Skeletal muscle tissue (tissue), 4 donors: ENCODE results near the gene SDHB. TPM values are rescaled to one million over a fixed set of nuclear protein-coding genes. Genes with fewer than 3 reads are reported as not detected.

Source experiments
- H3K27ac ChIP-seq: one replicate; pipeline ENCODE4 v1.7.0; 2013; ENCODE audit warnings: mild to moderate bottlenecking, low read depth, low read length, inconsistent platforms
- H3K27me3 ChIP-seq, 3 donors: one replicate each; pipeline ENCODE4 v1.7.0; 2013; ENCODE audit warnings: low read length in 3 of 3; ENCODE audit not compliant: control insufficient read depth in 3 of 3, insufficient read depth in 3 of 3
- H3K36me3 ChIP-seq, 3 donors: one replicate each; pipeline ENCODE4 v1.7.0; 2013; ENCODE audit warnings: low read length in 3 of 3; ENCODE audit not compliant: control insufficient read depth in 3 of 3, insufficient read depth in 3 of 3
- H3K4me1 ChIP-seq, 3 donors: one replicate each; pipeline ENCODE4 v1.7.0; 2013; ENCODE audit warnings: low read length in 3 of 3, mild to moderate bottlenecking in 3 of 3; ENCODE audit not compliant: control insufficient read depth in 3 of 3, insufficient read depth in 3 of 3
- H3K4me3 ChIP-seq, 3 donors: one replicate each; pipeline ENCODE4 v1.7.0; 2013; ENCODE audit warnings: low read length in 3 of 3
- H3K9ac ChIP-seq, 3 donors: one replicate each; pipeline ENCODE4 v1.7.0; 2013; ENCODE audit warnings: low read length in 3 of 3, mild to moderate bottlenecking in 3 of 3, moderate library complexity in 2 of 3, low read depth in 1 of 3
- H3K9me3 ChIP-seq, 3 donors: one replicate each; pipeline ENCODE4 v1.7.0; 2013; ENCODE audit warnings: low read length in 3 of 3; ENCODE audit not compliant: control insufficient read depth in 3 of 3
- total RNA-seq: library from RNA; depleted of rRNA; stranded (reverse); fragments of >200 nt; gene quantifications from one replicate; pipeline ENCODE4 v1.2.3, GENCODE V29; 2014
- donor health status: Osteomylitis.

The SDHB gene
- total RNA-seq, 1 donor from 2014 or later = 163 TPM

DNA sequence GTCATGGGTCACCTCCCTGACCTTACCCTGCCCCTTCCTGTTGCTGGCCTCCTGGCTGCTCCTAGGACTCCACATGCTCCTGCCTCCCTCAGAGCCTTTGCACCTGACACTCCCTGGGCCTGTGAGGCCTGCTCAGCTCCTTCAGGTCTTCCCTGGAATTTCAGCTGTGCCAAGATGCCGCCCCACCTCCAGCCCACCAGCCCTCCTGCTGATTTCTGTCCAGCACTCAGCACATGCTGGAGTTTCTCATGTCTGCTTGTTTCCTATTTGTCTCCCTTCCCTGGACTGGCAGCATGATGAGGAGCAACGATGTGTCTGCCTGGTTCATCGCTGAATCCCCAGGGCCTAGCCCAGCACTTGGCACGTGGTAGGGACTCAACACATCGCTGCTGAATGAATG is 76.5 kb downstream of the SDHB start:
- Histone ChIP-seq H3K4me3 (no peak overlapping the region), H3K9me3 (no peaks in the 10 kb centered on the region), H3K27ac (no peak overlapping the region), H3K4me1 (peaks cover 0 to 3% (median 2%) of the 10 kb centered on the region in 3 donors), H3K36me3 (no peaks in the 10 kb centered on the region), H3K27me3 (peaks cover 5 to 16% (median 9%) of the 10 kb centered on the region in 3 donors), H3K9ac (no peak overlapping the region)

DNA sequence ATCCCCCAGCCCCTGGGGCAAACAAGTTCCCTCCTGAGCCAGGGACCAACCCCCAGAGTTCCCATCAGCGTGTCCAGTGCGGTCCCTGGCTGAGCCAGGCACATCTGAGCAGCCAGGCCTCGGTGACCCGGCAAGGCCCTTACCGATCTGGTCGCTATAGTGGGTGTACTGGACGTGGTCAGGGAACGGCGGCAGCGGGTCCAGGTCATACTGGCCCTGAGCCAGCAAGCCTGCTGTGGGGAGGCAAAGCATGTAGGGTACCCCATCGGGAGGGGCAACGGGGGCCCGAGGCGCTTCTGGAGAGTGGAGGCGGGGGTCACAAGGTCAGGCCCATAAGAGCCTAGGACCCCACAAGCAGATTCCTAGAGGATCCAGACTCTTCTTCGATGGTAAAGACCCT is 76.9 kb downstream of the SDHB start:
- Histone ChIP-seq H3K9me3 (no peaks in the 10 kb centered on the region), H3K4me1 (peaks cover 0 to 3% (median 2%) of the 10 kb centered on the region in 3 donors), H3K27ac (no peak overlapping the region), H3K4me3 (no peak overlapping the region), H3K27me3 (peaks cover 5 to 16% (median 9%) of the 10 kb centered on the region in 3 donors), H3K36me3 (no peaks in the 10 kb centered on the region), H3K9ac (no peak overlapping the region)

DNA sequence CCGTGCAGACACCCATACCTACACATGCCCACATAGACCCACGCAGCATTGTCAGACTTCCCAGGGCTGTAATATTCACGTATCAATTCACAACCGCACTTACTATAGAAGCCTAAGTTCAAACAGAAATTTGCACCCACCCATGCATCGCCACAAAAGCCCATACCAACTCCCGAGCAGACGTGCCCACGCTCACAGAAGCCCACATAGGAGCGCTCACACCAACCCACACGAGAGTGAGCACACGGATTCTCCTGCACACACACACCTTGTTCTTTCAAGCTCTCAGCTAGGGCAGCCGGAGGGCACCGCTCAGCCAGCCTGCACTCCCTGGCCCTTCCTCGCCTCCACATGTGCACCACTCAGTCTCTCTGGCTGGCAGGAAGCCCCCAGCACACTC is 78.0 kb downstream of the SDHB start:
- H3K4me3 ChIP-seq = no peak overlapping the region
- H3K27ac ChIP-seq = no peak overlapping the region
- no peaks in the 10 kb centered on the region for H3K9me3 ChIP-seq
- H3K36me3 ChIP-seq = peaks cover 2 to 6% (median 3%) of the 10 kb centered on the region in 3 donors
- H3K4me1 ChIP-seq = peaks cover 0 to 2% (median 2%) of the 10 kb centered on the region in 3 donors
- H3K27me3 ChIP-seq = peaks cover 2 to 7% (median 4%) of the 10 kb centered on the region in 3 donors
- no peak overlapping the region for H3K9ac ChIP-seq

- Histone ChIP-seq H3K4me3 (no peak overlapping the region), H3K27me3 (peaks cover 0 to 5% (median 0%) of the 10 kb centered on the region in 3 donors), H3K36me3 (peaks cover 3 to 9% (median 4%) of the 10 kb centered on the region in 3 donors), H3K9me3 (no peaks in the 10 kb centered on the region), H3K4me1 (peaks cover 0 to 2% (median 0%) of the 10 kb centered on the region in 3 donors), H3K9ac (no peak overlapping the region), H3K27ac (no peak overlapping the region)
Measured at GRCh38 chr1:16975211-16975610, 78.6 kb downstream of the SDHB start.

DNA sequence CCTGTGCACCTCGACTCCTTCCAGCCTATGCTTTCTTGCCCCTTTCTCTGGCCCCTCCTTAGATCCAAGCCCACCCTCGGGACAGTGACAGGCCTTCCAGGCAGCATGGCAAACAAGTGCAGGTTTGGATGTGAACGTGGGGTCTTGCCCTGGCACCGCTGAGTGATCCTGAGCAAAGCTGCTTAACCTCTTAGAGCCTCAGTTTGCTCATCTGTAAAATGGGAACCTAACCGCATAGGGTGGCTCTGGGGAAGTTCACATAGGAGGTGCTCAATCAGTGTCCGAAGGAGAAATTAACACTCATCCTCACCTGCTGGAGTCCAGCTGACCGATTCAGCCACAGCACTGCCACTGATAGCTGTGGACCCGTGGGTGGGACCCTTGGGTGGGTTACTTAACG is 80.6 kb downstream of the SDHB start:
- Histone ChIP-seq H3K9me3 (no peaks in the 10 kb centered on the region), H3K36me3 (peaks cover 9 to 12% (median 10%) of the 10 kb centered on the region in 3 donors), H3K9ac (no peak overlapping the region), H3K27me3 (no peaks in the 10 kb centered on the region), H3K4me3 (no peak overlapping the region), H3K4me1 (no peaks in the 10 kb centered on the region), H3K27ac (no peak overlapping the region)

- Histone ChIP-seq H3K4me1 (no peaks in the 10 kb centered on the region), H3K27ac (no peak overlapping the region), H3K27me3 (no peaks in the 10 kb centered on the region), H3K9me3 (no peaks in the 10 kb centered on the region), H3K4me3 (no peak overlapping the region), H3K36me3 (peaks cover 9 to 14% (median 12%) of the 10 kb centered on the region in 3 donors), H3K9ac (peak overlapping the region in 1 of 3 donors; percentile 3)
Measured at GRCh38 chr1:16972189-16972895, 81.5 kb downstream of the SDHB start.

DNA sequence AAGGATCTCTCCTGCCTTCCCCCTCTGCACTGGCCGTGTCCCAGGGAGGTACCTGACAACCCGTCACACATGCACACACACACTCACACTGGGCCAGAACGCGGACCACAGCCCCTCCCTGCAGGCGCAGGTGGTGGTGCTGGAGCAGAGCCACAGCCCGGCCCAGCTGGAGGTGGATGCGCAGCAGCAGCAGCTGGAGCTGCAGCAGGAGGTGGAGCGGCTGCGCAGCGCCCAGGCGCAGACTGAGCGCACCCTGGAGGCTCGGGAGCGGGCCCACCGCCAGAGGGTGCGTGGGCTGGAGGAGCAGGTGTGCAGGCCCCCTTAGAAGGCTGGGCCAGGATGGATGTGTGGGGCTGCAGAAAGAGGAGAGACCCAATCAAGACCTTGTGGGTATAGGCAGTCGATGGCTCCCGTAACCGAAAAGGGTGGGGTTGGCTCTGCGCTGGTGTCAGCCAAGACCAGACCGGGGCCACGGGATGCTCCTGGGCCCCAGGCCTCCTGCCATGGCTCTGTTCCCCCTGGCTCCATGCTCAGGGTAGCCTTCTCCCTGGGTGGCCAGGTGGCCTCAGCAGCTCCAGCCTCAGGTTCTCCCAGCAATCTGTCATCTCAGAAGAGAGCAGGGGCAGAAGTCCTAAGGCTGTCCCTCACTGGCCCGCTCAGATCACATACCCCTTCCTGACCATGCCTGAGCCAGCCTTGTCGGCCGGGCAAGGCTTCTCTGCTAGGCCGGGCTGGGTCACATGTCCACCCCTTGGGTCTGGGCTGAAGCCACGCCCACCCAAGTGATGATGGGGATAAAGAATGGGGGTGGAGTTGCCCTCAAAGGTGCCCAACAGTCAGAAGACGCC is 82.3 kb downstream of the SDHB start:
- no peaks in the 10 kb centered on the region for H3K27me3 ChIP-seq
- H3K9ac ChIP-seq = peak overlapping the region in 1 of 3 donors; percentile 3
- H3K36me3 ChIP-seq = peaks cover 11 to 14% (median 13%) of the 10 kb centered on the region in 3 donors
- no peak overlapping the region for H3K27ac ChIP-seq
- no peaks in the 10 kb centered on the region for H3K9me3 ChIP-seq
- H3K4me1 ChIP-seq = no peaks in the 10 kb centered on the region
- H3K4me3 ChIP-seq = no peak overlapping the region

- H3K27ac ChIP-seq = no peak overlapping the region
- H3K36me3 ChIP-seq = peaks cover 21 to 24% (median 23%) of the 10 kb centered on the region in 3 donors
- no peaks in the 10 kb centered on the region for H3K27me3 ChIP-seq
- no peaks in the 10 kb centered on the region for H3K4me1 ChIP-seq
- H3K9me3 ChIP-seq = no peaks in the 10 kb centered on the region
- H3K4me3 ChIP-seq = no peak overlapping the region
- H3K9ac ChIP-seq = no peak overlapping the region
Measured at GRCh38 chr1:16970132-16970910, 83.5 kb downstream of the SDHB start.

- Histone ChIP-seq H3K9me3 (no peaks in the 10 kb centered on the region), H3K27me3 (no peaks in the 10 kb centered on the region), H3K4me3 (no peak overlapping the region), H3K4me1 (no peaks in the 10 kb centered on the region), H3K9ac (no peak overlapping the region), H3K36me3 (peaks cover 21 to 28% (median 28%) of the 10 kb centered on the region in 3 donors), H3K27ac (no peak overlapping the region)
Measured at GRCh38 chr1:16969651-16970050, 84.2 kb downstream of the SDHB start.
